NAMALWA (cell line): ENCODE results near the gene GLE1.
"Not testable (repeated sequence)": the region's sequence is repeated elsewhere in the genome, so short reads cannot be mapped to it uniquely, and the experiment has no call there.

Source experiments
- DNase-seq: peaks from one replicate; pipeline ENCODE4 v3.0.0-alpha.2; 2015; ENCODE audit warnings: low spot score

GLE1 gene

GRCh38 chr9:128497824-128498610 lies 6.5 kb upstream of the GLE1 start:
- no peak for DNase-seq

DNA sequence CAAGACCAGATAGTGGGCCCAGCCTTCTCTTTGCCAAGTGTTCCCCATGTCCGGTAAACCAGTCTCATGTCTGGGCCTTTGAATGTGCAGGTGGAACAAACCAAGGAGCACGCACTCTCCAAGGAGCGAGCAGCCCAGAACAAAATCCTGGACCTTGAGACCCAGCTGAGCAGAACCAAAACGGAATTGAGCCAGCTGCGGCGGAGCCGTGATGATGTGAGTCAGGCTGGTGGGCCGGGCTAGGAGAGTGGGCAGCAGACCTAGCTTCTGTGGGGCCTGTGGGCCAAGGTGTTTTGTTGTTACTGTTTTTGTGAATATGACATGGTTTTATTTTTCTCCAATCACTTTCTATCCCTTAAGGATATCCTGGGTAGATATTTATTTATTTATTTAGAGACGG lies 5.6 kb upstream of the GLE1 start:
- no peak for DNase-seq

DNA sequence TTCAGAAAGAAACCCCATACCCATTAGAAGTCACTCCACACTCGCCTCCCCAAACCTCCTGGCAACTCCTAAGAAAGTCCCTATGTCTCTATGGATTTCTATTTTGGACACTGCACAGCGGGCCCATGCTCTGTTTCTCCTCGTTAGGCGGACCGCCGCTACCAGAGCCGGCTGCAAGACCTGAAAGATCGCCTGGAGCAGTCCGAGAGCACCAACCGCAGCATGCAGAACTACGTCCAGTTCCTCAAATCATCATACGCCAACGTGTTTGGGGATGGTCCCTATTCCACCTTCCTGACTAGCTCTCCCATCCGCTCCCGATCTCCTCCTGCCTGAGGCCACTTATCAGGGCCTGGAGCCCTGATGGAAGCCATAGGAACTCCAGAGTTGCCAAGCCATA lies 4.6 kb upstream of the GLE1 start:
- DNase-seq: no peak

- not testable (repeated sequence) for DNase-seq
Observed at GRCh38 chr9:128503415-128503825, 1.1 kb upstream of the GLE1 start.

DNA sequence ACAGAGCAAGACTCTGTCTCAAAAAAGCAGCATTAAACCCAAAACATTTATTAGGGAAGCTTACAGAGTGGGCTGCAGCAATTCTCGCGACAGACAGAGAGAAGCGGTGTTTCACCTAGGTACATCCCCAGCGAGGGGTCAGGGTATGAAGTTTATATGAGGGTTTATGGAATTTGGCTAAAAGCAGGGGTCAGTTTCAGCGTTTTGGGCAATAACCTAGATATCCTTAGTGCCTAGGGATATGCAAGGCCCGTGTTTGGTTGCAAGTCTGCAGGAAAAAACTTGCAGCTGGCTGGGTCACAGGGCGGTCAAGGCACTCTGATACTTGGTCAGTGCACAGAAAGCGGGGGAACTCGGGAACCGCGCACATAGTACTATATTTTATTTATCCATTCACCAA lies 649 bp upstream of the GLE1 start:
- no peak for DNase-seq

- DNase-seq: no peak
Observed at GRCh38 chr9:128505414-128505765, 871 bp downstream of the GLE1 start.

GRCh38 chr9:128505906-128506305 lies 1.4 kb downstream of the GLE1 start:
- DNase-seq: not testable (repeated sequence)

DNA sequence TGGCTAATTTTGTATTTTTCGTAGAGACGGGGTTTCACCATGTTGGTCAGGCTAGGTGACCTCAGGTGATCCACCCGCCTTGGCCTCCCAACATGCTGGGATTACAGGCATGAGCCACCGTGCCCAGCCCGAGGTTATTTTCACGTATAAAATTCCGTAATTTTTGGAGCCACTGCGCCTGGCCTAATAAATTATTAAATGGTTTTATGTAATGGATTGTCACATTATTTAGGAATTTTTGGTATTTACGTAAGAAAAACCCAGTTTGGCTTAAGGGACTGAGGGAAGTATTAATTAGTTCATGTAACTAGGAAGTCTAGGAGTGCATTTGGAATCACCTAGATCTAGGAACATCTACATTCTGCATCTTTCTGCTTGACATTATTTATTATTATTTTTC lies 8.3 kb downstream of the GLE1 start:
- no peak for DNase-seq

- no peak for DNase-seq
Observed at GRCh38 chr9:128521956-128522355, 17.4 kb downstream of the GLE1 start.

GRCh38 chr9:128523199-128523925 lies 18.8 kb downstream of the GLE1 start:
- peak; percentile 17 for DNase-seq

- no peak for DNase-seq
Observed at GRCh38 chr9:128526720-128527119, 22.2 kb downstream of the GLE1 start.

GRCh38 chr9:128528445-128529160 lies 24.1 kb downstream of the GLE1 start:
- DNase-seq: no peak

GRCh38 chr9:128529191-128529590 lies 24.7 kb downstream of the GLE1 start:
- DNase-seq: no peak

DNA sequence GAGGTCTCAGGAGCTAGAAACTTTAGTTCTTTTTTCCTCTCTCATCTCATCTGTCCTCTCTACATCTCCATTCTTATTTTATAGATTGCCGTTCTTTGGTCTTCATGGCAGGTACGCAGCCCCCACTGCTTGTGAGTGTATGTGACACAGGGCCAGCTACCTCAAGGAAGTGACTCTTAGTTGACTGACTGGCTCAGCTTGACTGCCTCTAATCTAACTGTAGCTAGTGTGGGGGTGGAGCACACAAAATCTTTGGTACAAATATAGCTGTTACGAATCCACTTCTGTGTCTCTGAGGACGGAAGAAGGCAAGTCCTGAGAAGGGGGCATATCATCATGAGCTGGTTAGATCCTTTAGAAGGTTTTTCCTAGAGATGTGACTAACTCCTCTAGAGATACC lies 28.1 kb downstream of the GLE1 start:
- no peak for DNase-seq

GRCh38 chr9:128540634-128541360 lies 36.3 kb downstream of the GLE1 start:
- no peak for DNase-seq

DNA sequence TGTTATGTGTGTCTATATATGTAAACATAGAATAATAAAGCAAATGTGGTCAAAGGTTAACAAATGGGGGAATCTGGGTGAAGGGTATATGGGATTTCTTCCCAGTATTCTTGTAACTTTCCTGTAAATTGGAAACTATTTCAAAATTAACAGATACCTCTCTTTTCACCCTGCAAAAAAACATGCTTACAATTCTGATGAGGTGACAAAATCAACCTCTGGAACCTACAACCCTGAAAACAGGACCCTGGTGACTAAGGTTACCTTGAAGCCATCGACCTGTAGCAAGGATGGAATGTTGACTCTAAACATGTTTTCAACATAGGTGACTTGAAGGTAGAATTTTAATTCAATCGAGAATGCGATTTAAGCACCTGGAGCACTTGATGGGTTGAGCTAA lies 42.0 kb downstream of the GLE1 start:
- no peak for DNase-seq

DNA sequence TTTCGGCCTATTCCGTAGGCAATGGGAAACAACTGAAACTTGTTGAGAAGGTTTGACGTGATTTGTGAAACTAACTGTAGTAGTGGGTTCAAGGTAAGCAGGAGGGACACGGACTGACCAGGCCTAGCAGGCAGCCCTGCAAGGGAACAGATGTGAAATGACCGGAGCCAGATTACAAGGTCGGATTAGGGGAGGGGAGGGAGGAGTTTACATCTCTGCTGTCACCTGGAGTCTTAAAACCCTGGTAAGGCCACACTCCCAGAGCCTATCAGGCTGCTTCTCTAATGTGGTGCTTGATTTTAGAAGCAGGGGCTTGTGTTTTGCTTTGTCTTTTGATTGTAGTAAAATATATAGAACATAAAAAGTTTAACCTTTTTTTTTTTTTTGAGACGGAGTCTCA lies 44.4 kb downstream of the GLE1 start:
- DNase-seq: no peak

DNA sequence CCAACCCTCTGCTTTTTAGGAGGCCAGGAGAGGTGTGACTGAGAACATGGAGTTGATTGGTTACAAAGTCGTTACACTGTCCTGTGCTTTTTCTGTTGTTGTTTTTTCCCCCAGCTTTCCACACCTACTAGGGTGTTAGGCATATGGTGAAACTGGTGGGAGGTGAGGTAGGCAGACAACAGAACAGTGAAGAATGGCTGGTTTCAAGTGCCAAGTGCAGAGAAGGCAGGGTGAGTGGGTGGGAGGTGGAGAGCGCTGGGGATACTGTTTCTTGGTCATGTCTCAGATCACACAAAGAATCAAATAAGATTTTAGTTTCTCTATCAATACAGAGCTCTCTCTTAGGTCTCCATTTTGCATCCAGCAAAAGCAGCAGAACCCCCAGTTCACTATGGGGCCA lies 45.7 kb downstream of the GLE1 start:
- DNase-seq: no peak

GRCh38 chr9:128550770-128551656 lies 46.5 kb downstream of the GLE1 start:
- DNase-seq: no peak

GRCh38 chr9:128551657-128552152 lies 47.2 kb downstream of the GLE1 start:
- DNase-seq: no peak

- DNase-seq: peak; percentile 93
Observed at GRCh38 chr9:128552153-128552743, 47.7 kb downstream of the GLE1 start, which contains the start of gene SPTAN1. Gene SPTAN1, plus strand, starts transcription at chr9:128552587. Its CDS starts 14,154 bp downstream, at chr9:128566741.
